CD8-positive, alpha-beta memory T cell (primary cell): ENCODE data around the gene ZNF154. TPM values are rescaled to one million over a fixed set of nuclear protein-coding genes. Genes with fewer than 3 reads are reported as not detected.
"Not testable (repeated sequence)": the region's sequence is repeated elsewhere in the genome, so short reads cannot be mapped to it uniquely, and the experiment has no call there.

ENCODE experiments used
- CTCF ChIA-PET: fragments of 350-600 bp; sonication (Branson Sonifier 250); formaldehyde crosslinking; loops from one replicate; lab custom pipeline; 2021; ENCODE audit warnings: antibody characterized with exemption; lab: Charles Lee
- POLR2A ChIA-PET: fragments of 350-600 bp; sonication (Branson Sonifier 250); formaldehyde crosslinking; loops from one replicate; lab custom pipeline; 2021; ENCODE audit warnings: antibody characterized with exemption; lab: Charles Lee
- DNase-seq, 5 donors: peaks; one replicate each; pipeline versions ENCODE4 v3.0.0 to v3.0.0-alpha.2; 2020 to 2022; ENCODE audit warnings: mixed read lengths in 1 of 5
- H3K27ac ChIP-seq: one replicate; pipeline ENCODE4 v1.7.0; 2013; ENCODE audit warnings: low read depth, mild to moderate bottlenecking, low read length, moderate library complexity
- H3K27me3 ChIP-seq: 2 replicates; pipeline ENCODE4 v1.7.0; 2013; ENCODE audit warnings: low read length, mild to moderate bottlenecking; ENCODE audit not compliant: insufficient read depth, poor library complexity, severe bottlenecking
- H3K36me3 ChIP-seq: 2 replicates; pipeline ENCODE4 v1.7.0; 2013; ENCODE audit warnings: mild to moderate bottlenecking, low read length, moderate library complexity; ENCODE audit not compliant: insufficient read depth
- H3K4me1 ChIP-seq: 2 replicates; pipeline ENCODE4 v1.7.0; 2013; ENCODE audit warnings: mild to moderate bottlenecking, low read length, moderate library complexity; ENCODE audit not compliant: insufficient read depth
- H3K4me3 ChIP-seq: 2 replicates; pipeline ENCODE4 v1.7.0; 2013; ENCODE audit warnings: mild to moderate bottlenecking, low read length
- H3K9me3 ChIP-seq: 2 replicates; pipeline ENCODE4 v1.7.0; 2013; ENCODE audit warnings: mild to moderate bottlenecking, low read length
- H3K27ac Mint-ChIP-seq, 8 donors: one replicate each; pipeline ENCODE4 v1.8.0; 2020 to 2021; ENCODE audit warnings: mixed read lengths in 8 of 8, mild to moderate bottlenecking in 6 of 8, inconsistent platforms in 3 of 8, moderate library complexity in 3 of 8
- H3K27me3 Mint-ChIP-seq, 2 donors: one replicate each; pipeline ENCODE4 v1.8.0; 2020 to 2021; ENCODE audit warnings: mixed read lengths in 2 of 2, mild to moderate bottlenecking in 1 of 2, moderate library complexity in 1 of 2
- H3K36me3 Mint-ChIP-seq, 3 donors: one replicate each; pipeline ENCODE4 v1.8.0; 2020 to 2021; ENCODE audit warnings: mixed read lengths in 3 of 3, inconsistent platforms in 1 of 3, mild to moderate bottlenecking in 1 of 3
- H3K4me1 Mint-ChIP-seq, 3 donors: one replicate each; pipeline ENCODE4 v1.8.0; 2020 to 2021; ENCODE audit warnings: mixed read lengths in 3 of 3, inconsistent platforms in 1 of 3, mild to moderate bottlenecking in 1 of 3
- H3K4me3 Mint-ChIP-seq, 7 donors: one replicate each; pipeline ENCODE4 v1.8.0; 2020 to 2021; ENCODE audit warnings: mixed read lengths in 7 of 7, mild to moderate bottlenecking in 6 of 7, moderate library complexity in 4 of 7, inconsistent platforms in 2 of 7
- H3K9me3 Mint-ChIP-seq, 5 donors: one replicate each; pipeline ENCODE4 v1.8.0; 2020 to 2022; ENCODE audit warnings: mixed read lengths in 5 of 5, mild to moderate bottlenecking in 3 of 5, moderate library complexity in 2 of 5, inconsistent platforms in 1 of 5
- polyA plus RNA-seq: library from polyadenylated mRNA; unstranded; fragments of 300-500 nt; fragmentation: Illumina TruSeq; gene quantifications from one replicate; pipeline ENCODE4 v1.2.3, GENCODE V29; 2021
- total RNA-seq, 2 experiments: library from RNA; stranded (reverse); gene quantifications; one replicate each; pipeline ENCODE4 v1.2.3, GENCODE V29; 2021

ZNF154 gene
- total and polyA plus RNA-seq, 3 experiments from 2014 or later = 2.2 to 7.7 (median 6.5) TPM

DNA sequence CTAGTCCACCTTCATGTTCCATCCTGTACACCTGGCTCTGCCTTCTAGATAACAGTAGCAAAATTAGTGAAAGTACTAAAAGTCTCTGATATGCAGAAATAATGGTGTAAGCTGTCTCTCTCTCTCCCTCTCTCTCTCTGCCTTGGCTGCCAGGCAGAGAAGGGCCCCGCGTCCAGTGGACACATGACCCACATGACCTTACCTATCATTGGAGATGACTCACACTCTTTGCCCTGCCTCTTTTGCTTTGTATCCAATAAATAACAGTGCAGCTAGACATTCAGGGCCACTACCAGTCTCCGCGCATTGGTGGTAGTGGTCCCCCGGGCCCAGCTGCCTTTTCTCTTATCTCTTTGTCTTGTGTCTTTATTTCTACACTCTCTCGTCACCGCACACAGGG lies 29.8 kb upstream of the ZNF154 start:
- POLR2A ChIA-PET = interaction anchor here (1.2 kb wide), 1 partner anchor 23 kb away, joined by 3 read pairs; no protein-coding TSS in a partner anchor

GRCh38 chr19:57738320-57738719 lies 29.3 kb upstream of the ZNF154 start:
- H3K4me1 Mint-ChIP-seq, H3K4me3 ChIP-seq, H3K36me3 ChIP-seq, H3K9me3 Mint-ChIP-seq, H3K27ac ChIP-seq, CTCF ChIA-PET, H3K27me3 ChIP-seq, H3K9me3 ChIP-seq, H3K4me1 ChIP-seq, H3K4me3 Mint-ChIP-seq, H3K27ac Mint-ChIP-seq: not testable (repeated sequence)
- POLR2A ChIA-PET = interaction anchor here (1.2 kb wide), 1 partner anchor 22 kb away, joined by 3 read pairs; no protein-coding TSS in a partner anchor
- Mint-ChIP-seq H3K36me3 (peaks cover 0 to 12% (median 0%) of the 10 kb centered on the region in 3 donors), H3K27me3 (peaks cover 3 to 14% of the 10 kb centered on the region in 2 donors)
- DNase-seq = peak in 3 of 5 donors; percentile 9 to 55 (median 14)

More for the DNA sequence above, 29.8 kb upstream of the ZNF154 start:
- H3K27me3 ChIP-seq, CTCF ChIA-PET, H3K4me1 ChIP-seq, H3K9me3 ChIP-seq, H3K36me3 ChIP-seq, H3K9me3 Mint-ChIP-seq, H3K4me3 Mint-ChIP-seq, H3K27ac Mint-ChIP-seq, H3K4me3 ChIP-seq, H3K27ac ChIP-seq, H3K4me1 Mint-ChIP-seq, DNase-seq: not testable (repeated sequence)
- H3K36me3 Mint-ChIP-seq = peaks cover 0 to 12% (median 0%) of the 10 kb centered on the region in 3 donors
- peaks cover 3 to 14% of the 10 kb centered on the region in 2 donors for H3K27me3 Mint-ChIP-seq

- ChIA-PET POLR2A (no interaction called here), CTCF (no interaction called here)
- no peaks in the 10 kb centered on the region for H3K27me3 ChIP-seq
- peak overlapping the region; percentile 17 for H3K4me3 ChIP-seq
- Mint-ChIP-seq H3K9me3 (peaks cover 26 to 89% (median 83%) of the 10 kb centered on the region in 5 donors), H3K36me3 (peaks cover 47 to 74% (median 65%) of the 10 kb centered on the region in 3 donors), H3K4me1 (peaks cover 11 to 20% (median 16%) of the 10 kb centered on the region in 3 donors), H3K27me3 (no peaks in the 10 kb centered on the region), H3K4me3 (no peak overlapping the region), H3K27ac (no peak overlapping the region)
- H3K36me3 ChIP-seq = peaks cover 32% of the 10 kb centered on the region
- no peak overlapping the region for H3K27ac ChIP-seq
- H3K4me1 ChIP-seq = no peaks in the 10 kb centered on the region
- no peak for DNase-seq
- H3K9me3 ChIP-seq = peaks cover 50% of the 10 kb centered on the region
These were observed 11.9 kb upstream of the ZNF154 start for GRCh38 chr19:57720878-57721277.

DNA sequence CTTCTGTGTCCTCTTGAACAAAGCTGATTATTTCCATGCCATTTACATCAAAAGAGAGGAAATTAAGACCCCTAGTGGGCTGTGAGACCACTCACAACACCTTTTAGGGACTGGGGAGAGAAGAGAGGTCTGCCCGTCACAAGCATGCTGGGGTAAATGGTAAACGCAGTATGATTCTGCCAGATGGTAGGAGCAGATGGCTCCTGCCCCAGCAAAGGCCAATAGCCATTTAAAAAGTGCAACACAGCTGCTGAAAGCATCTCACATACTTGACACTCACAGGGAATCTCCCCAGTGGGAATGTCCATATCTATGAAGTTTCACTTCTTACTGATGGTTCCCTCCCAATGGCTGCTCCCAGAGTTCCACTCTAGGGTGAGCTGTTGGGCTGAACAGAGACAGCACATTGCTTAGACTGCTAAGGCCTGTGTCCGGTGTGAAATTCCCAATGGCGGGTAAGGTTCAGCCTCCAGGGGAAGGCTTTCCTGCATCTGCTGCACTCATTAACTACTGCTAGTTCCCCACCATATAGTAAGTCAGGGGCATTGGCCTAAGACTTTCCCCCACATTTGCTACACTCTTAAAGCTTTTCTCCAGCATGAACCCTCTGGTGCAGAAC lies 11.0 kb upstream of the ZNF154 start:
- H3K27ac ChIP-seq = no peak overlapping the region
- peaks cover 32% of the 10 kb centered on the region for H3K36me3 ChIP-seq
- Mint-ChIP-seq H3K27ac (no peak overlapping the region), H3K4me3 (no peak overlapping the region), H3K4me1 (peaks cover 11 to 16% (median 15%) of the 10 kb centered on the region in 3 donors), H3K9me3 (peaks cover 28 to 91% (median 86%) of the 10 kb centered on the region in 5 donors), H3K36me3 (peaks cover 49 to 78% (median 66%) of the 10 kb centered on the region in 3 donors), H3K27me3 (no peaks in the 10 kb centered on the region)
- DNase-seq = no peak
- peaks cover 49% of the 10 kb centered on the region for H3K9me3 ChIP-seq
- ChIA-PET CTCF (no interaction called here), POLR2A (no interaction called here)
- H3K27me3 ChIP-seq = no peaks in the 10 kb centered on the region
- H3K4me3 ChIP-seq = peak overlapping the region; percentile 7
- no peaks in the 10 kb centered on the region for H3K4me1 ChIP-seq

GRCh38 chr19:57719424-57719823 lies 10.4 kb upstream of the ZNF154 start:
- H3K27me3 ChIP-seq = no peaks in the 10 kb centered on the region
- H3K36me3 ChIP-seq = peaks cover 32% of the 10 kb centered on the region
- Mint-ChIP-seq H3K27ac (no peak overlapping the region), H3K27me3 (no peaks in the 10 kb centered on the region), H3K4me3 (no peak overlapping the region), H3K9me3 (peaks cover 24 to 92% (median 86%) of the 10 kb centered on the region in 5 donors), H3K4me1 (peaks cover 8 to 12% (median 11%) of the 10 kb centered on the region in 3 donors), H3K36me3 (peaks cover 48 to 78% (median 64%) of the 10 kb centered on the region in 3 donors)
- H3K4me1 ChIP-seq = no peaks in the 10 kb centered on the region
- H3K4me3 ChIP-seq = peak overlapping the region; percentile 7
- no peak overlapping the region for H3K27ac ChIP-seq
- DNase-seq = no peak
- H3K9me3 ChIP-seq = peaks cover 44% of the 10 kb centered on the region
- POLR2A ChIA-PET = no interaction called here
- CTCF ChIA-PET = no interaction called here

DNA sequence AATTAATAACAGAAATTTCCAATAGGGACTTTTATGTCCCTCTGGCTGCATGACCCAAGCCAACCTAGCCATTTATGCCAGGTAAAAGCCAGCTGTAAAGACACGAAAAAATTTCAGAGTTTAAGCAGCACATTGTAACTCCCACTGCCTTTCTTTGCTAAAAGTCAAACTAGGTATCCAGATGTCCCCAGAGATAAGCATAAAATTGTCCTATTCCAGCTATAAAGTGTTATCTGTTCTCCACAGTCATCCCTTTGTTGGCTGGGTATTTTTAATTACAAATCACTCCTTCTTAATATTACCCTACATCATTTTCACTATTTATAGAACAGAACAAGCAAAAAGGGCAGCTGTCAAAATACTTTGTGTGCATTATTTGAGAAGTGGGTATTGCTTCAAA lies 3.2 kb upstream of the ZNF154 start:
- no peak overlapping the region for H3K27ac ChIP-seq
- peaks cover 0 to 7% of the 10 kb centered on the region in 2 donors for H3K27me3 Mint-ChIP-seq
- no peak overlapping the region for H3K4me3 Mint-ChIP-seq
- peaks cover 6% of the 10 kb centered on the region for H3K4me1 ChIP-seq
- no peak overlapping the region for H3K4me3 ChIP-seq
- no peaks in the 10 kb centered on the region for H3K36me3 ChIP-seq
- DNase-seq = no peak
- H3K27me3 ChIP-seq = no peaks in the 10 kb centered on the region
- CTCF ChIA-PET = interaction anchor here (1.3 kb wide), 1 partner anchor 35 kb away, joined by 3 read pairs; the partner anchor contains the start of gene ZNF776
- peaks cover 20 to 96% (median 74%) of the 10 kb centered on the region in 5 donors for H3K9me3 Mint-ChIP-seq
- no peak overlapping the region for H3K27ac Mint-ChIP-seq
- POLR2A ChIA-PET = no interaction called here
- peaks cover 17% of the 10 kb centered on the region for H3K9me3 ChIP-seq
- H3K4me1 Mint-ChIP-seq = peaks cover 16 to 23% (median 18%) of the 10 kb centered on the region in 3 donors
- H3K36me3 Mint-ChIP-seq = peaks cover 20 to 63% (median 35%) of the 10 kb centered on the region in 3 donors

- POLR2A ChIA-PET = interaction anchor here (0.6 to 2.5 kb wide), 14 partner anchors 17 to 293 kb away, joined by 3 to 24 read pairs (median 4); partner anchors contain the start of genes ZNF134, ZNF211, ZNF551 and ZNF552
- Histone ChIP-seq H3K4me3 (peak overlapping the region; percentile 43), H3K27me3 (no peaks in the 10 kb centered on the region), H3K27ac (no peak overlapping the region), H3K9me3 (peaks cover 30% of the 10 kb centered on the region), H3K36me3 (no peaks in the 10 kb centered on the region), H3K4me1 (peaks cover 7% of the 10 kb centered on the region)
- H3K9me3 Mint-ChIP-seq = peaks cover 12 to 97% (median 74%) of the 10 kb centered on the region in 5 donors
- peaks cover 27 to 62% (median 44%) of the 10 kb centered on the region in 3 donors for H3K36me3 Mint-ChIP-seq
- H3K27ac Mint-ChIP-seq = peak overlapping the region in 4 of 8 donors; percentile 10 to 99 (median 84)
- peaks cover 0 to 11% of the 10 kb centered on the region in 2 donors for H3K27me3 Mint-ChIP-seq
- DNase-seq = no peak
- peak overlapping the region in 5 of 7 donors; percentile 83 to 99 (median 92) for H3K4me3 Mint-ChIP-seq
- CTCF ChIA-PET = interaction anchor here (1.0 to 2.1 kb wide), 2 partner anchors 17 to 28 kb away, joined by 3 to 5 read pairs; partner anchors contain the start of genes ZNF551 and ZNF671
- H3K4me1 Mint-ChIP-seq = peaks cover 21 to 45% (median 32%) of the 10 kb centered on the region in 3 donors
These were observed 612 bp upstream of the ZNF154 start for GRCh38 chr19:57709616-57710015.

GRCh38 chr19:57706346-57706745 lies 2.7 kb downstream of the ZNF154 start:
- POLR2A ChIA-PET = no interaction called here
- CTCF ChIA-PET = interaction anchor here (1.2 kb wide), 1 partner anchor 24 kb away, joined by 5 read pairs; the partner anchor contains the start of gene ZNF551
- H3K9me3 Mint-ChIP-seq = peaks cover 23 to 97% (median 85%) of the 10 kb centered on the region in 5 donors

More at GRCh38 chr19:57706346-57706745, 2.7 kb downstream of the ZNF154 start:
- peaks cover 51% of the 10 kb centered on the region for H3K9me3 ChIP-seq
- Mint-ChIP-seq H3K4me1 (peaks cover 29 to 54% (median 36%) of the 10 kb centered on the region in 3 donors), H3K36me3 (peaks cover 39 to 66% (median 63%) of the 10 kb centered on the region in 3 donors), H3K27ac (peak overlapping the region in 2 of 8 donors; percentile 2 to 51), H3K4me3 (peak overlapping the region in 5 of 7 donors; percentile 7 to 64 (median 25)), H3K27me3 (peaks cover 0 to 11% of the 10 kb centered on the region in 2 donors)
- H3K27ac ChIP-seq = no peak overlapping the region
- no peaks in the 10 kb centered on the region for H3K36me3 ChIP-seq
- H3K4me3 ChIP-seq = no peak overlapping the region
- no peak for DNase-seq
- no peaks in the 10 kb centered on the region for H3K27me3 ChIP-seq
- peaks cover 7% of the 10 kb centered on the region for H3K4me1 ChIP-seq
